Body of pancreas (tissue), 4 donors: ENCODE results near the gene AMH. TPM values are rescaled to one million over a fixed set of nuclear protein-coding genes. Genes with fewer than 3 reads are reported as not detected.

Experiments
- ATAC-seq: fragments of 150-250 bp; one replicate; pipeline ENCODE4 v1.9.1; 2016
- DNase-seq, 4 donors: peaks; one replicate each; pipeline ENCODE4 v3.0.0-alpha.2; 2019
- H3K27ac ChIP-seq, 4 donors: fragments of 200-600 bp; sonication (generic); 1 replicate in 3 of 4; 2 replicates in 1 of 4; pipeline versions ENCODE4 v1.5.1 to v1.6.1; 2016 to 2019; ENCODE audit warnings: mild to moderate bottlenecking in 1 of 4, mixed read lengths in 1 of 4, moderate library complexity in 1 of 4
- H3K27me3 ChIP-seq, 2 donors: fragments of 200-600 bp; sonication (generic); one replicate each; pipeline ENCODE4 v1.6.0; 2016; ENCODE audit warnings: mild to moderate bottlenecking in 1 of 2
- H3K36me3 ChIP-seq, 2 donors: fragments of 200-600 bp; sonication (generic); replicated peaks in 1 of 2; 2 replicates each; pipeline ENCODE4 v1.5.1; 2016; ENCODE audit warnings: low read depth in 2 of 2; ENCODE audit not compliant: insufficient read depth in 1 of 2
- H3K4me1 ChIP-seq: fragments of 200-600 bp; sonication (generic); one replicate; pipeline ENCODE4 v1.6.0; 2016
- H3K4me3 ChIP-seq, 2 donors: fragments of 200-600 bp; sonication (generic); 1 replicate in 1 of 2; 2 replicates in 1 of 2; pipeline ENCODE4 v1.5.1; 2016 to 2019
- H3K9me3 ChIP-seq, 3 donors: fragments of 200-600 bp; sonication (generic); 1 replicate in 2 of 3; 2 replicates in 1 of 3; pipeline ENCODE4 v1.5.1; 2016
- CTCF ChIP-seq, 7 experiments: fragments of 450-650 bp in 4 of 7; fragments of 200-600 bp in 3 of 7; sonication (generic) in 3 of 7; IDR thresholded peaks; one replicate each; pipeline ENCODE4 v1.5.1; 2016 to 2019; ENCODE audit warnings: antibody characterized with exemption in 7 of 7
- POLR2A ChIP-seq, 3 donors: fragments of 450-650 bp; IDR thresholded peaks; one replicate each; pipeline ENCODE4 v1.6.1; 2016; ENCODE audit warnings: antibody characterized with exemption in 3 of 3, mild to moderate bottlenecking in 2 of 3
- WGBS, 2 donors: methylation state at CpG; one replicate each; pipeline ENCODE4 v1.1.5; 2017; 5-methylcytosine and 5-hydroxymethylcytosine counted together
- intact Hi-C: fragments of 100-400 bp; cut with DNase I; formaldehyde crosslinking; loops from one replicate; pipeline ENCODE4 v1.15.1; 2023
- total RNA-seq, 2 donors: library from RNA; depleted of rRNA; stranded (reverse); fragments of >200 nt; gene quantifications; one replicate each; pipeline ENCODE4 v1.1.0, GENCODE V29; 2016

AMH gene
- total RNA-seq, 2 donors from 2014 or later: 0.99 to 11.7 TPM

- intact Hi-C loops: no loop called here
- ATAC-seq (no peak), DNase-seq (no peak)
- WGBS, 2 donors: 78 to 83% methylated on average over 4 of the region's 4 CpGs
- TF ChIP-seq CTCF (IDR thresholded peaks at IDR 0.05) (no peak), POLR2A (IDR thresholded peaks at IDR 0.05) (no peak)
- Histone ChIP-seq H3K36me3 (peaks cover 0 to 2% of the 10 kb centered on the region in 2 donors), H3K4me1 (peaks cover 36% of the 10 kb centered on the region), H3K9me3 (no peaks in the 10 kb centered on the region), H3K27ac (peak overlapping the region in 1 of 4 donors; percentile 100), H3K27me3 (no peaks in the 10 kb centered on the region), H3K4me3 (no peak overlapping the region)
These were observed 19.3 kb downstream of the AMH start for GRCh38 chr19:2268480-2268830.

- peaks cover 40% of the 10 kb centered on the region for H3K4me1 ChIP-seq
- no peaks in the 10 kb centered on the region for H3K9me3 ChIP-seq
- H3K36me3 ChIP-seq: peaks cover 0 to 2% of the 10 kb centered on the region in 2 donors
- DNase-seq: no peak
- H3K4me3 ChIP-seq: peak overlapping the region; percentile 99 to 100
- ATAC-seq: no peak
- H3K27ac ChIP-seq: peak overlapping the region in 3 of 4 donors; percentile 95 to 100 (median 99)
- 1 to 6% methylated on average over 14 to 19 of the region's 19 CpGs for WGBS, 2 donors
- TF ChIP-seq CTCF (IDR thresholded peaks at IDR 0.05) (no peak), POLR2A (IDR thresholded peaks at IDR 0.05) (no peak)
- H3K27me3 ChIP-seq: no peaks in the 10 kb centered on the region
- intact Hi-C loops: no loop called here
These were observed 19.7 kb downstream of the AMH start for GRCh38 chr19:2268861-2269243.

GRCh38 chr19:2269244-2270156 is 20.4 kb downstream of the AMH start:
- peaks cover 46% of the 10 kb centered on the region for H3K4me1 ChIP-seq

GRCh38 chr19:2270157-2270422 is 21.0 kb downstream of the AMH start:
- intact Hi-C loops: loop anchor here (5.0 kb wide), 1 partner anchor 113 kb away; no protein-coding TSS in a partner anchor
- H3K4me1 ChIP-seq: peaks cover 50% of the 10 kb centered on the region
- TF ChIP-seq POLR2A (IDR thresholded peaks at IDR 0.05) (no peak), CTCF (IDR thresholded peaks at IDR 0.05) (no peak)
- ATAC-seq (peak; percentile 10), DNase-seq (peak; percentile 53 to 69 (median 60))
- peak overlapping the region; percentile 99 to 100 for H3K4me3 ChIP-seq
- H3K27ac ChIP-seq: peak overlapping the region; percentile 95 to 100 (median 98)
- H3K9me3 ChIP-seq: no peaks in the 10 kb centered on the region
- WGBS, 2 donors: 0% methylated on average over 5 to 28 of the region's 30 CpGs
- peaks cover 0 to 2% of the 10 kb centered on the region in 2 donors for H3K36me3 ChIP-seq
- no peaks in the 10 kb centered on the region for H3K27me3 ChIP-seq

More at GRCh38 chr19:2269244-2270156, 20.4 kb downstream of the AMH start:
- H3K27me3 ChIP-seq: no peaks in the 10 kb centered on the region
- DNase-seq: peak; percentile 98 to 99 (median 98)
- no peaks in the 10 kb centered on the region for H3K9me3 ChIP-seq
- peaks cover 0 to 2% of the 10 kb centered on the region in 2 donors for H3K36me3 ChIP-seq
- ATAC-seq: peak; percentile 91
- H3K4me3 ChIP-seq: peak overlapping the region; percentile 99 to 100
- WGBS, 2 donors: 0 to 1% methylated on average over 10 to 98 of the region's 103 CpGs
- peak overlapping the region; percentile 95 to 100 (median 98) for H3K27ac ChIP-seq
- intact Hi-C loops: loop anchor here (5.0 kb wide), 1 partner anchor 112 kb away; no protein-coding TSS in a partner anchor
- TF ChIP-seq CTCF (IDR thresholded peaks at IDR 0.05) (peak in 4 of 7 experiments; percentile 30 to 50 (median 40)), POLR2A (IDR thresholded peaks at IDR 0.05) (peak; percentile 100)
